Measurements from ENCODE around the gene HOXC6.

Gene HOXC6

GRCh38 chr12:53997204-53998109 is 30.8 kb upstream of the HOXC6 start:
- POLR2A ChIA-PET: interaction anchor here (0.8 to 1.4 kb wide), 3 partner anchors 10 to 191 kb away, joined by 3 read pairs; partner anchors contain the start of gene SMUG1
- Histone ChIP-seq H3K4me3 (ENCODE audit: low read depth, low read length) (no peak overlapping the region), H3K9me3 (ENCODE audit: control insufficient read depth, insufficient read depth, low read depth, low read length) (no peaks in the 10 kb centered on the region), H3K36me3 (ENCODE audit: control insufficient read depth in 2 of 2, insufficient read depth in 1 of 2, low read length in 2 of 2) (peaks cover 1% of the 10 kb centered on the region in 2 experiments; a peak in 2 of 3 replicates), H3K27ac (ENCODE audit: extremely low read depth, low read depth, low read length) (peak overlapping the region; percentile 98; the same call in 1 of the 2 replicates), H3K4me1 (ENCODE audit: control insufficient read depth, insufficient read depth, low read length) (peaks cover 38% of the 10 kb centered on the region)
- CTCF ChIA-PET: interaction anchor here (0.6 to 6.7 kb wide), 9 partner anchors 10 to 251 kb away, joined by 3 to 49 read pairs (median 8); partner anchors contain the start of gene HOXC10
- TF ChIP-seq PATZ1 (tag by site-specific recombination; IDR thresholded peaks at IDR 0.05) (no peak; the same call in 1 of the 2 replicates), ZNF138 (tag by site-specific recombination; IDR thresholded peaks at IDR 0.05; ENCODE audit: borderline replicate concordance) (no peak), SP2 (tag by site-specific recombination; IDR thresholded peaks at IDR 0.05) (peak; percentile 38), ZNF530 (tag by site-specific recombination; IDR thresholded peaks at IDR 0.05; ENCODE audit: low read depth) (no peak), ZNF426 (tag by site-specific recombination; IDR thresholded peaks at IDR 0.05) (no peak), GLI4 (tag by site-specific recombination; IDR thresholded peaks at IDR 0.05) (no peak), ZNF571 (tag by site-specific recombination; IDR thresholded peaks at IDR 0.05) (no peak), KLF7 (tag by site-specific recombination; IDR thresholded peaks at IDR 0.05; ENCODE audit: borderline replicate concordance) (no peak), ZNF433 (tag by site-specific recombination; IDR thresholded peaks at IDR 0.05; ENCODE audit: low read depth) (no peak), ZNF561 (tag by site-specific recombination; IDR thresholded peaks at IDR 0.05; ENCODE audit: borderline replicate concordance) (no peak; the same call in 1 of the 2 replicates), ZNF10 (tag by site-specific recombination; IDR thresholded peaks at IDR 0.05) (peak; percentile 14; the same call in 1 of the 2 replicates), ZBTB11 (tag by site-specific recombination; conservative IDR thresholded peaks at IDR 0.05; ENCODE audit: low read depth) (no peak; the same call in 1 of the 2 replicates), MEIS1 (CRISPR knock-in tag; IDR thresholded peaks at IDR 0.05; ENCODE audit: borderline replicate concordance) (no peak), ZNF654 (tag by site-specific recombination; IDR thresholded peaks at IDR 0.05; ENCODE audit: low read depth) (no peak), ZNF596 (tag by site-specific recombination; IDR thresholded peaks at IDR 0.05) (0 out of 2 replicates have a peak, but pooled peaks have one; percentile 7), GLI2 (tag by site-specific recombination; IDR thresholded peaks at IDR 0.05; ENCODE audit: borderline replicate concordance, low read depth) (no peak), ZNF488 (tag by site-specific recombination; IDR thresholded peaks at IDR 0.05) (no peak), ZNF692 (tag by site-specific recombination; IDR thresholded peaks at IDR 0.05) (no peak), ZBTB26 (tag by site-specific recombination; optimal IDR thresholded peaks at IDR 0.05) (peak; percentile 56), ZNF624 (tag by site-specific recombination; IDR thresholded peaks at IDR 0.05) (no peak), ZSCAN18 (tag by site-specific recombination; IDR thresholded peaks at IDR 0.05) (0 out of 2 replicates have a peak, but pooled peaks have one; percentile 17), KLF1 (tag by site-specific recombination; IDR thresholded peaks at IDR 0.05) (0 out of 2 replicates have a peak, but pooled peaks have one; percentile 18), ZNF174 (tag by site-specific recombination; IDR thresholded peaks at IDR 0.05) (no peak), MZF1 (tag by site-specific recombination; IDR thresholded peaks at IDR 0.05; ENCODE audit: borderline replicate concordance) (peak; percentile 88; the same call in 1 of the 2 replicates), ZNF792 (tag by site-specific recombination; IDR thresholded peaks at IDR 0.05) (no peak)
